Omental fat pad (tissue), 4 donors: ENCODE data around the gene RAB3C. TPM values are rescaled to one million over a fixed set of nuclear protein-coding genes. Genes with fewer than 3 reads are reported as not detected.

ENCODE experiments used
- ATAC-seq: fragments of 150-250 bp; one replicate; pipeline ENCODE4 v1.9.1; 2016; ENCODE audit warnings: mild to moderate bottlenecking, moderate library complexity; ENCODE audit not compliant: low FRiP score
- DNase-seq: peaks from one replicate; pipeline ENCODE4 v3.0.0-alpha.2; 2019; ENCODE audit warnings: low spot score
- CTCF ChIP-seq, 3 donors: fragments of 450-650 bp; IDR thresholded peaks; one replicate each; pipeline ENCODE4 v1.5.1; 2016 to 2017; ENCODE audit warnings: antibody characterized with exemption in 3 of 3, mild to moderate bottlenecking in 3 of 3, moderate library complexity in 2 of 3
- total RNA-seq, 4 donors: library from RNA; depleted of rRNA; stranded (reverse); fragments of >200 nt; gene quantifications; one replicate each; pipeline ENCODE4 v1.1.0, GENCODE V29; 2016

The RAB3C gene
- total RNA-seq, 4 donors from 2014 or later = 0.28 to 5.5 (median 2.0) TPM

GRCh38 chr5:58745350-58745749, 162.5 kb downstream of the RAB3C start:
- TF ChIP-seq CTCF (IDR thresholded peaks at IDR 0.05) = no peak
- DNase-seq = no peak
- ATAC-seq = no peak

GRCh38 chr5:58746321-58746720, 163.4 kb downstream of the RAB3C start:
- ATAC-seq (no peak), DNase-seq (no peak)
- TF ChIP-seq CTCF (IDR thresholded peaks at IDR 0.05) = no peak

- TF ChIP-seq CTCF (IDR thresholded peaks at IDR 0.05) = no peak
- DNase-seq (no peak), ATAC-seq (no peak)
Measured at GRCh38 chr5:58750036-58750435, 167.2 kb downstream of the RAB3C start.

- ATAC-seq = no peak
- DNase-seq = no peak
- no peak for TF ChIP-seq CTCF (IDR thresholded peaks at IDR 0.05)
Measured at GRCh38 chr5:58751222-58751837, 168.5 kb downstream of the RAB3C start.

GRCh38 chr5:58752104-58752503, 169.2 kb downstream of the RAB3C start:
- ATAC-seq = no peak

GRCh38 chr5:58753446-58753845, 170.6 kb downstream of the RAB3C start:
- no peak for ATAC-seq
- TF ChIP-seq CTCF (IDR thresholded peaks at IDR 0.05) = no peak
- no peak for DNase-seq

More at GRCh38 chr5:58752104-58752503, 169.2 kb downstream of the RAB3C start:
- no peak for TF ChIP-seq CTCF (IDR thresholded peaks at IDR 0.05)
- no peak for DNase-seq

- no peak for DNase-seq
- ATAC-seq = no peak
- no peak for TF ChIP-seq CTCF (IDR thresholded peaks at IDR 0.05)
Measured at GRCh38 chr5:58754250-58754649, 171.4 kb downstream of the RAB3C start.
